ENCODE measurements around the gene TBC1D12.
"Not testable (repeated sequence)": the region's sequence is repeated elsewhere in the genome, so short reads cannot be mapped to it uniquely, and the experiment has no call there.

TBC1D12 gene

DNA sequence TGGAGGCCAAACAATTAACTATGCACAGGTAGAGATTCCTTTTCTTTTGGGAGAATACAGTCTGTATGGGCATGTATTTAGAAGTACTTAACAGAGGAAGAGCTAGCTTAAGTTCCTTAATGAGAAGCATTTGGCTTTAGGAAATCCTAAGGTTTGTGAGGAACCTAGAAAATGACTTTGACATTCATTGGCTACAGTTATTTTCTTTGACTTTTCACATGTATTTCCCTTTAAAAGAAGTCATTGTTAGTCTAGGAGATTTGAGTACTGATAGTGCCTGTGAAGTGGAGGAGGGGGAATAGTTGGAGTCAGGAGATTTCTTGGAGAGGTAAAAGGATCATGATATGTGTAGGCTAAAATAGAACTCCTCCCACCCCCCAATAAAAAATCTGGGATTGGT is 146.9 kb downstream of the TBC1D12 start:
- DNase-seq, result no peak

DNA sequence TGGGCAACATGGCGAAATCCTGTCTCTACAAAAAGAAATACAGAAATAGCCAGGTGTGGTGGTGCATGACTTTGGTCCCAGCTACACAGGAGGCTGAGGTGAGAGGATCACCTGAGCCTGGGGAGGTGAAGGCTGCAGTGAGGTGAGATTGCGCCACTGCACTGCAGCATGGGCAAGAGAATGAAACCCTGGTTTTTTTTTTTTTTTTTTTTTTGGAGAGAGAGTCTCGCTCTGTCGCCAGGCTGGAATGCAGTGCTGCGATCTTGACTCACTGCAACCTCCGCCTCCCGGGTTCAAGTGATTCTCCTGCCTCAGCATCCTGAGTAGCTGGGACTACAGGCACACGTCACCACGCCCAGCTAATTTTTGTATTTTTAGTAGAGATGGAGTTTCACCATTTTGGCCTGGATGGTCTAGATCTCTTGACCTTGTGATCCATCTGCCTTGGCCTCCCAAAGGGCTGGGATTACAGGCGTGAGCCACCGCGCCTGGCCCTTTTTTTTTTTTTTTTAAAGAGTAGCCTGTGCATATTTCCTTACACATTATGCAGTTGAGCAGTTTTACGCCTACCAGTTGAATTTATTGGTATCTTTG is 165.5 kb downstream of the TBC1D12 start:
- DNase-seq, result not testable (repeated sequence)

DNA sequence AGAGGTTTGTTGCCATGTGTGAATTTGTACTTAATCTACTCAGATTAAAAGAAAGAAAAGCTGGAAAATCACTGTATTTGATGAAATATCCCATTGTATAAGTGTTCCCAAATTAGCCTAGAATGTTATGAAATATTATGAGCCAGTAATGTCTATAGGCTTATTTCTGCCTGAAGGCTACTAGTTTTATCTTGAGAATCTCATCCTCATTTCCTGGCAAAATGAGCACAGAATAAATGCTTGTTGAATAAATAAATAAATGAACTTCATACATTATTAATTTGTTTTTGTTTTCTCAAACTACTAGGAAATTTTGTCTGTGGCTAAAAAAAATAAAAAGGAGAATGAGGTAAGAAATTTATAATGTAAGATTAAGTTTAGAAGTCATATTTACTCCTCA is 168.7 kb downstream of the TBC1D12 start:
- no peak for DNase-seq

DNA sequence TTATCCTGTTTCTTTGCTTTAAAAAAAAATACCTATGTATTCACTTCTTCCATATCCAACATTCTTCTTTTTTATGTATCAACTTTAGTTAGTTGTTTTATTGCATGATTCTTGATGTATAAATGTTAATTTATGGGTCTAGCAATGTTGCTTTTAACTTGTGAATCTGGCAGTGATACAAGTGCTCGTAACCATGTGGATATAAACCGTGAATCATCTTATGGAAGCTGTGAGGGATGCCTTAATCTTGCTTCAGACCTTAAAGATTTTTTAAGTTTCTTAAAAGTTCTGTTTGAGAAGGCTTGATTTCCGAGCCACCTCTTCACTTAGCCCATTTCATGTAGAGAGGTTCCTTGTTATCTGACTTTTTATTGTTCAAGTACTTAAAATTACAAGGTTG is 169.2 kb downstream of the TBC1D12 start:
- no peak for DNase-seq

DNA sequence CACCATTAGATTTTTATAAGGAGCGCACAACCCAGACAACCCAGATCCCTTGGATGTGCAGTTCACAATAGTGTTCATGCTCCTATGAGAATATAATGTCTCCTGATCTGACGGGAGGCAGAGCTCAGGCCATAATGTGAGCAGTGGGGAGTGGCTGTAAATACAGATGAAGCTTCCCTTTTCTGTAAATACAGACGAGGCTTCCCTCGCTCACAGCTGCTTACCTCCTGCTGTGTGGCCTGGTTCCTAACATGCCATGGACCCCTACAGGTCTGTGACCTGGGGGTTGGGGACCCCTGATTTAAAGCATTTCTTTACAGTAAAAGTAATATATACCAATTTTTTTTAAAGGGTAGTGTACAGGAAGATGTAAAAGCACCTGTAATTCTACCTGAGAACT is 176.4 kb downstream of the TBC1D12 start:
- DNase-seq, result no peak

DNA sequence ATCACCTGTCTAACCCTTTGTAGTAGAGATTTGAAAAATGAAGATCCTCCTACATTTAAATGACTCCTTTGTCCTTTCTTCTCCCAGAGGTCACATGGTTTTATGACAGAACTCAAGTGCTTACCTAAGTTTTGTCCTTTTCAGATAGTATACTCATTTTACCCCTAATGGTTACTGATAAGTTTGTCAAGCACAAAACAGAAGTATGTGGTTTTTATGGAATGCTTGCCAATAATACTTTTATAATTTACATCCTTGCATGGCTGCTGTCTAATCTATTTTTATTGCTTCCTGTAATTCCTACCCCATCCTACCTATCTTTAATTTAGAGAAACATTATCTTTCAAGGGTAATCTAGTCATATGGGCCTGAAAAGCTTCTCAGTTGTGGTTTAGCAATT is 180.8 kb downstream of the TBC1D12 start:
- DNase-seq, result no peak

All from activated gamma-delta T cell treated with Interleukin-2 at 50 U/mL for 16 hours (primary cell).